Gastrocnemius medialis (tissue), 4 donors: ENCODE results near the gene VTI1A.

Source experiments
- POLR2A ChIP-seq, 2 donors: fragments of 450-650 bp; IDR thresholded peaks; one replicate each; pipeline ENCODE4 v1.6.1; 2017; ENCODE audit warnings: antibody characterized with exemption in 2 of 2, mild to moderate bottlenecking in 2 of 2, moderate library complexity in 2 of 2
- TF ChIP-seq, protein P1 (sequence below), 5 experiments: fragments of 450-650 bp in 3 of 5; fragments of 200-600 bp in 2 of 5; sonication (generic) in 2 of 5; IDR thresholded peaks in 4 of 5; conservative IDR thresholded peaks in 1 of 5; 1 replicate in 4 of 5; 2 replicates in 1 of 5; pipeline ENCODE4 v1.5.1; 2016 to 2019; ENCODE audit warnings: antibody characterized with exemption in 5 of 5, mild to moderate bottlenecking in 3 of 5, moderate library complexity in 3 of 5

DNA sequence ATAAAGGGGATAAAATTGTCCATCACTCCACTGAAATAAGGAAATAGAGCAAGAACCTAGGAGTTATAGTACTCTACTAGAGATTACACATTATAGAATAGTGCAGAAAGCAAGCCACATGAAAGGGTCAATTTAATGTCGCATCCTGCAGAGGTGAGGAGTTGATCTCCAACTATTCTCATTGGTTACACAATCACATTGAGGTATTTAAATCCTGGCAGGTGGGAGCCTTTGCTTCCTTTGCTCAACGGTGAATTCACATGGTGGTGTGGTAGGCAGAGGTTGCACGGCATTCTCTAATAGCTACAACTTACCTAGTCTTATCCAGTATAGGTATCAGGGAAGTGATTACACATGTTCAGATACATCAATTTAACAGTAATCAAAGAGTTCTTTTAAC lies 304.6 kb downstream of the VTI1A start:
- no peak for TF ChIP-seq POLR2A (IDR thresholded peaks at IDR 0.05)
- TF ChIP-seq, protein P1, sequence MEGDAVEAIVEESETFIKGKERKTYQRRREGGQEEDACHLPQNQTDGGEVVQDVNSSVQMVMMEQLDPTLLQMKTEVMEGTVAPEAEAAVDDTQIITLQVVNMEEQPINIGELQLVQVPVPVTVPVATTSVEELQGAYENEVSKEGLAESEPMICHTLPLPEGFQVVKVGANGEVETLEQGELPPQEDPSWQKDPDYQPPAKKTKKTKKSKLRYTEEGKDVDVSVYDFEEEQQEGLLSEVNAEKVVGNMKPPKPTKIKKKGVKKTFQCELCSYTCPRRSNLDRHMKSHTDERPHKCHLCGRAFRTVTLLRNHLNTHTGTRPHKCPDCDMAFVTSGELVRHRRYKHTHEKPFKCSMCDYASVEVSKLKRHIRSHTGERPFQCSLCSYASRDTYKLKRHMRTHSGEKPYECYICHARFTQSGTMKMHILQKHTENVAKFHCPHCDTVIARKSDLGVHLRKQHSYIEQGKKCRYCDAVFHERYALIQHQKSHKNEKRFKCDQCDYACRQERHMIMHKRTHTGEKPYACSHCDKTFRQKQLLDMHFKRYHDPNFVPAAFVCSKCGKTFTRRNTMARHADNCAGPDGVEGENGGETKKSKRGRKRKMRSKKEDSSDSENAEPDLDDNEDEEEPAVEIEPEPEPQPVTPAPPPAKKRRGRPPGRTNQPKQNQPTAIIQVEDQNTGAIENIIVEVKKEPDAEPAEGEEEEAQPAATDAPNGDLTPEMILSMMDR (IDR thresholded peaks at IDR 0.05 in 4 of 5, conservative IDR thresholded peaks at IDR 0.05 in 1 of 5), result no peak
